H9 (cell line): ENCODE measurements around the gene EDNRA. TPM values are rescaled to one million over a fixed set of nuclear protein-coding genes. Genes with fewer than 3 reads are reported as not detected.

Experiments
- DNase-seq: peaks from one replicate; pipeline ENCODE4 v3.0.0-alpha.2; 2017
- H2AFZ ChIP-seq: one replicate; pipeline ENCODE4 v1.6.1; 2013; ENCODE audit warnings: mild to moderate bottlenecking, low read length, control low read depth, moderate library complexity
- H2AK5ac ChIP-seq: 2 replicates; pipeline ENCODE4 v1.6.1; 2013; ENCODE audit warnings: low read length, control low read depth, mixed read lengths; ENCODE audit not compliant: insufficient read length
- H2BK120ac ChIP-seq: one replicate; pipeline ENCODE4 v1.6.1; 2013; ENCODE audit warnings: low read depth, mild to moderate bottlenecking, low read length, control low read depth, inconsistent platforms; ENCODE audit not compliant: poor library complexity, severe bottlenecking
- H2BK12ac ChIP-seq: 2 replicates; pipeline ENCODE4 v1.6.1; 2013; ENCODE audit warnings: low read length, control low read depth, mixed read lengths, low read depth; ENCODE audit not compliant: insufficient read length
- H2BK15ac ChIP-seq: 2 replicates; pipeline ENCODE4 v1.6.1; 2013; ENCODE audit warnings: low read depth, low read length, control low read depth
- H2BK20ac ChIP-seq: one replicate; pipeline ENCODE4 v1.6.1; 2013; ENCODE audit warnings: low read depth, mild to moderate bottlenecking, low read length, control low read depth, inconsistent platforms; ENCODE audit not compliant: poor library complexity, severe bottlenecking
- H2BK5ac ChIP-seq: 2 replicates; pipeline ENCODE4 v1.6.1; 2013; ENCODE audit warnings: low read length, control low read depth, mixed read lengths; ENCODE audit not compliant: insufficient read length
- H3K14ac ChIP-seq: 2 replicates; pipeline ENCODE4 v1.6.1; 2013; ENCODE audit warnings: low read length, control low read depth; ENCODE audit not compliant: insufficient read depth
- H3K18ac ChIP-seq: 2 replicates; pipeline ENCODE4 v1.6.1; 2013; ENCODE audit warnings: low read depth, mild to moderate bottlenecking, mixed read lengths, low read length, control low read depth; ENCODE audit not compliant: insufficient read length
- H3K23ac ChIP-seq: 2 replicates; pipeline ENCODE4 v1.6.1; 2013; ENCODE audit warnings: low read length, control low read depth, mixed read lengths, low read depth; ENCODE audit not compliant: insufficient read length
- H3K23me2 ChIP-seq: 2 replicates; pipeline ENCODE4 v1.6.1; 2013; ENCODE audit warnings: low read depth, mild to moderate bottlenecking, mixed read lengths, low read length, control low read depth; ENCODE audit not compliant: insufficient read length, poor library complexity, severe bottlenecking
- H3K27ac ChIP-seq: 2 replicates; pipeline ENCODE4 v1.5.1; 2013; ENCODE audit warnings: low read length, control low read depth, mixed read lengths, low read depth; ENCODE audit not compliant: insufficient read length
- H3K27me3 ChIP-seq: 2 replicates; pipeline ENCODE4 v1.6.1; 2013; ENCODE audit warnings: low read length, control low read depth, inconsistent platforms; ENCODE audit not compliant: insufficient read depth
- H3K4ac ChIP-seq: 2 replicates; pipeline ENCODE4 v1.6.1; 2013; ENCODE audit warnings: low read depth, mild to moderate bottlenecking, control low read depth, inconsistent platforms, low read length, moderate library complexity
- H3K4me1 ChIP-seq: 2 replicates; pipeline ENCODE4 v1.6.1; 2013; ENCODE audit warnings: low read length, control low read depth, inconsistent platforms; ENCODE audit not compliant: insufficient read depth
- H3K4me2 ChIP-seq: 2 replicates; pipeline ENCODE4 v1.6.1; 2013; ENCODE audit warnings: low read length, control low read depth, mixed read lengths; ENCODE audit not compliant: insufficient read length, insufficient read depth
- H3K56ac ChIP-seq: 2 replicates; pipeline ENCODE4 v1.6.1; 2013; ENCODE audit warnings: low read depth, mild to moderate bottlenecking, mixed read lengths, low read length, control low read depth; ENCODE audit not compliant: insufficient read length
- H3K79me1 ChIP-seq: 2 replicates; pipeline ENCODE4 v1.6.1; 2013; ENCODE audit warnings: low read depth, mild to moderate bottlenecking, moderate library complexity, low read length, control low read depth, inconsistent platforms; ENCODE audit not compliant: insufficient read depth, poor library complexity, severe bottlenecking
- H3K79me2 ChIP-seq: 2 replicates; pipeline ENCODE4 v1.6.1; 2013; ENCODE audit warnings: low read length, control low read depth, inconsistent platforms; ENCODE audit not compliant: insufficient read depth
- H3K9ac ChIP-seq: 2 replicates; pipeline ENCODE4 v1.6.1; 2013; ENCODE audit warnings: low read length, control low read depth, mixed read lengths; ENCODE audit not compliant: insufficient read length; ENCODE audit errors: extremely low read depth
- H3K9me3 ChIP-seq: one replicate; pipeline ENCODE4 v1.6.1; 2013; ENCODE audit warnings: low read depth, low read length, inconsistent platforms; ENCODE audit not compliant: control insufficient read depth
- H3T11ph ChIP-seq: one replicate; pipeline ENCODE4 v1.6.1; 2013; ENCODE audit warnings: mild to moderate bottlenecking, low read length, control low read depth, inconsistent platforms
- H4K20me1 ChIP-seq: one replicate; pipeline ENCODE4 v1.6.1; 2013; ENCODE audit not compliant: control insufficient read depth, insufficient read length, insufficient read depth
- H4K5ac ChIP-seq: 2 replicates; pipeline ENCODE4 v1.6.1; 2013; ENCODE audit warnings: low read depth, mild to moderate bottlenecking, mixed read lengths, low read length, control low read depth; ENCODE audit not compliant: insufficient read length
- H4K8ac ChIP-seq: replicated peaks from 2 replicates; pipeline ENCODE4 v1.6.1; 2013; ENCODE audit warnings: low read length, control low read depth, mixed read lengths, low read depth; ENCODE audit not compliant: insufficient read length
- H4K91ac ChIP-seq: 2 replicates; pipeline ENCODE4 v1.6.1; 2013; ENCODE audit warnings: low read depth, mild to moderate bottlenecking, moderate library complexity, mixed read lengths, low read length, control low read depth; ENCODE audit not compliant: insufficient read length
- H3K27ac Mint-ChIP-seq, 3 experiments: 2 replicates in 2 of 3; 3 replicates in 1 of 3; pipeline ENCODE4 v1.8.0; 2020 to 2021; ENCODE audit warnings: mixed read lengths in 3 of 3, mild to moderate bottlenecking in 1 of 3, moderate library complexity in 1 of 3
- H3K27me3 Mint-ChIP-seq: 2 replicates; pipeline ENCODE4 v1.8.0; 2021; ENCODE audit warnings: low read depth, mild to moderate bottlenecking, moderate library complexity, mixed read lengths
- H3K36me3 Mint-ChIP-seq, 3 experiments: 2 replicates in 2 of 3; 3 replicates in 1 of 3; pipeline ENCODE4 v1.8.0; 2020 to 2021; ENCODE audit warnings: low read depth in 3 of 3, mixed read lengths in 3 of 3; ENCODE audit not compliant: insufficient read depth in 1 of 3
- H3K4me1 Mint-ChIP-seq, 2 experiments: 2 replicates each; pipeline ENCODE4 v1.8.0; 2020; ENCODE audit warnings: mixed read lengths in 2 of 2
- H3K4me3 Mint-ChIP-seq, 2 experiments: 2 replicates in 1 of 2; 3 replicates in 1 of 2; pipeline ENCODE4 v1.8.0; 2020 to 2021; ENCODE audit warnings: mild to moderate bottlenecking in 2 of 2, mixed read lengths in 2 of 2, moderate library complexity in 1 of 2
- H3K9me3 Mint-ChIP-seq, 2 experiments: 2 replicates in 1 of 2; 3 replicates in 1 of 2; pipeline ENCODE4 v1.8.0; 2020; ENCODE audit warnings: mild to moderate bottlenecking in 2 of 2, mixed read lengths in 2 of 2, moderate library complexity in 1 of 2
- CTCF ChIP-seq: fragments of 200-600 bp; sonication (generic); conservative IDR thresholded peaks from 3 replicates; pipeline ENCODE4 v1.8.0; 2021; ENCODE audit warnings: antibody characterized with exemption, mild to moderate bottlenecking
- WGBS: extraction: QIAGEN DNeasy Blood & Tissue Kit; methylation state at CpG from one replicate; pipeline ENCODE4 v1.1.7; 2013; ENCODE audit warnings: missing lambda C conversion rate, low lambda C conversion rate, mixed read lengths; ENCODE audit not compliant: insufficient read length; ENCODE audit errors: extremely low coverage; 5-methylcytosine and 5-hydroxymethylcytosine counted together
- total RNA-seq: library from RNA; stranded (reverse); gene quantifications from 2 replicates; pipeline ENCODE4 v1.2.1, GENCODE V29; 2021

Gene EDNRA
- total RNA-seq, 1 experiment from 2014 or later: 1.6 TPM

GRCh38 chr4:147578593-147578992, 97.7 kb downstream of the EDNRA start:
- H2BK5ac ChIP-seq: no peak overlapping the region
- no peak overlapping the region for H2BK120ac ChIP-seq
- H3K9ac ChIP-seq: no peak overlapping the region
- DNase-seq: no peak
- H2AK5ac ChIP-seq: no peak overlapping the region
- Mint-ChIP-seq H3K9me3 (peaks cover 0 to 3% of the 10 kb centered on the region in 2 experiments; a peak in 2 of 5 replicates), H3K27ac (no peak overlapping the region), H3K4me1 (peaks cover 2 to 4% of the 10 kb centered on the region in 2 experiments; a peak in 2 of 4 replicates), H3K4me3 (no peak overlapping the region), H3K27me3 (no peaks in the 10 kb centered on the region), H3K36me3 (no peaks in the 10 kb centered on the region; a peak in 1 of 7 replicates)
- no CpG with 5 or more reads among the region's 3 CpGs for WGBS
- no peak overlapping the region for H3K4me2 ChIP-seq
- no peak overlapping the region for H3K23ac ChIP-seq
- no peak overlapping the region for H3K56ac ChIP-seq
- no peak overlapping the region for H3K4ac ChIP-seq
- no peak overlapping the region for H4K8ac ChIP-seq
- no peaks in the 10 kb centered on the region for H4K20me1 ChIP-seq
- H3K9me3 ChIP-seq: no peaks in the 10 kb centered on the region
- no peak overlapping the region for H3K18ac ChIP-seq
- H4K91ac ChIP-seq: no peak overlapping the region
- H2AFZ ChIP-seq: no peak overlapping the region
- H3K23me2 ChIP-seq: no peaks in the 10 kb centered on the region
- H3K27me3 ChIP-seq: no peaks in the 10 kb centered on the region
- H2BK15ac ChIP-seq: no peak overlapping the region
- no peaks in the 10 kb centered on the region for H3K79me2 ChIP-seq
- H3K79me1 ChIP-seq: no peaks in the 10 kb centered on the region
- H3K27ac ChIP-seq: no peak overlapping the region
- TF ChIP-seq CTCF: no peak
- no peak overlapping the region for H2BK12ac ChIP-seq
- H3K14ac ChIP-seq: no peak overlapping the region
- no peak overlapping the region for H4K5ac ChIP-seq
- H3K4me1 ChIP-seq: no peaks in the 10 kb centered on the region
- H3T11ph ChIP-seq: no peak overlapping the region
- H2BK20ac ChIP-seq: no peak overlapping the region
